Measurements from ENCODE around the gene CCDC7.
"Not testable (repeated sequence)": the region's sequence is repeated elsewhere in the genome, so short reads cannot be mapped to it uniquely, and the experiment has no call there.

Gene CCDC7

DNA sequence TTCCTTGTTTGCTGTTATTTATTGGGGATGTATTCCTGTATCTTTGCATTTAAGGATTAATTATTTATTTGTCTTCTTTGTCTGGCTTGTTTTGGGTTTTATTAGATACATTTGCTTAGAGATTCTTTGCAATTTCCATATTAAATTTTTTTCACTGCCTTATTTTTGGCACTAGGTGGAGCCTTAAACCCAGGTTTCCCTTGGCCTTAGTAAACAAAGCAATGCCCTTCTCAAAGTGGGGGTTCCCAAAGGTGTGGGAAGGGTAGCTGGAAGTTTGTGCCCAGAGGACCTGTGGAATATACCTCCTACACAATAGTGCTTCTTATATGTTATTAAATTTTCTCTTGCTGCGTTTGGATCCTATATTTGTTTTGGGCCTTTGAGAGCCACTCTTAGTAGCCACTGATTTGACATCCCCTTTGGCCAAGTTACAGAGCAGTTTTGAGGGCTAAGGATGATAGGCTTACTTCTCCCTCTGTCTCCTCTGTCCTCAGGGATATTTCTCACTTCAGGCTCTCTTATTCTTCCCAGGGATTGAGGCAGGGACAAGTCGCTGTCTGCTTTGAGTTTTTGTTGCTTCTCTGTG, 349.8 kb downstream of the CCDC7 start:
- POLR2A ChIA-PET, result no interaction called here
- TF ChIP-seq, protein P1, sequence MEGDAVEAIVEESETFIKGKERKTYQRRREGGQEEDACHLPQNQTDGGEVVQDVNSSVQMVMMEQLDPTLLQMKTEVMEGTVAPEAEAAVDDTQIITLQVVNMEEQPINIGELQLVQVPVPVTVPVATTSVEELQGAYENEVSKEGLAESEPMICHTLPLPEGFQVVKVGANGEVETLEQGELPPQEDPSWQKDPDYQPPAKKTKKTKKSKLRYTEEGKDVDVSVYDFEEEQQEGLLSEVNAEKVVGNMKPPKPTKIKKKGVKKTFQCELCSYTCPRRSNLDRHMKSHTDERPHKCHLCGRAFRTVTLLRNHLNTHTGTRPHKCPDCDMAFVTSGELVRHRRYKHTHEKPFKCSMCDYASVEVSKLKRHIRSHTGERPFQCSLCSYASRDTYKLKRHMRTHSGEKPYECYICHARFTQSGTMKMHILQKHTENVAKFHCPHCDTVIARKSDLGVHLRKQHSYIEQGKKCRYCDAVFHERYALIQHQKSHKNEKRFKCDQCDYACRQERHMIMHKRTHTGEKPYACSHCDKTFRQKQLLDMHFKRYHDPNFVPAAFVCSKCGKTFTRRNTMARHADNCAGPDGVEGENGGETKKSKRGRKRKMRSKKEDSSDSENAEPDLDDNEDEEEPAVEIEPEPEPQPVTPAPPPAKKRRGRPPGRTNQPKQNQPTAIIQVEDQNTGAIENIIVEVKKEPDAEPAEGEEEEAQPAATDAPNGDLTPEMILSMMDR (IDR thresholded peaks at IDR 0.05; ENCODE audit: control extremely low read depth, extremely low read depth, low read depth, missing control alignments), result peak; percentile 60
- CTCF ChIA-PET, result interaction anchor here (0.6 to 1.5 kb wide), 8 partner anchors 11 to 217 kb away, joined by 3 to 15 read pairs (median 4); no protein-coding TSS in a partner anchor
- peak; percentile 18 for DNase-seq (ENCODE audit: extremely low spot score)

DNA sequence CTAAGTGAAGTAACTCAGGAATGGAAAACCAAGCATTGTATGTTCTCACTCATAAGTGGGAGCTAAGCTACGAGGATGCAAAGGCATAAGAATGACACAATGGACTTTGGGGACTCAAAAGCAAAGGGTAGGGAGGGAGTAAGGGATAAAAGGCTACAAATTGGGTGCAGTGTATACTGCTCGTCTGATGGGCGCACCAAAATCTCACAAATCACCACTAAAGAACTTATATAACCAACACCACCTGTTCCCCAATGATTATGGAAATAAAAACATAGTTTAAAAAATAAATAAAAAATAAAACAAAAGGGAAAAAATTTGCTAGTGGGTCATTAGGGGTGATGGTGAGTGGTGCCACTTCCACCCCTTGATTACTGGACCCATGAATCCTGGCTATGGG, 351.5 kb downstream of the CCDC7 start:
- POLR2A ChIA-PET, CTCF ChIA-PET: not testable (repeated sequence)

DNA sequence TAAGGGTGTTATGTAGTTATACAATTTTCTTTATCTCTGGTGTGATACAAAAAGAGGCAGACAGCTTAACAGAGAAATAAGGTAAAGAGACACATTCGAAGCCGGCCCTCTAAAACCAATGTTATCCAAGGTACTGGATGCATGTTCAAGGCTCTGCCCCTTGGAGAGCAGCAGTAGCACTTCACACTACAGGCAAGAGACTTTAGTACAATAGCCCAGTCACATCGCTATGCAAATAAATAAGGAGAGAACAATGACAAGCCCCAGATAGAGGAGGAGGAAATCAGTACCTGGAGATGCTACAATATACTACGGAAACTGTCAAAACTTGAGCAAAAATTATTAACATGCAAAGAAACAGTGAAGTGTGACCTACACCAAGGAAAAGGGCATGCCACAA, 401.0 kb downstream of the CCDC7 start:
- no peak for DNase-seq (ENCODE audit: extremely low spot score)
- POLR2A ChIA-PET, result no interaction called here
- TF ChIP-seq, protein P1 (IDR thresholded peaks at IDR 0.05; ENCODE audit: control extremely low read depth, extremely low read depth, low read depth, missing control alignments), result no peak
- CTCF ChIA-PET, result no interaction called here

More for the DNA sequence above, 351.5 kb downstream of the CCDC7 start:
- TF ChIP-seq, protein P1 (IDR thresholded peaks at IDR 0.05; ENCODE audit: control extremely low read depth, extremely low read depth, low read depth, missing control alignments), result peak; percentile 22
- DNase-seq (ENCODE audit: extremely low spot score), result not testable (repeated sequence)

DNA sequence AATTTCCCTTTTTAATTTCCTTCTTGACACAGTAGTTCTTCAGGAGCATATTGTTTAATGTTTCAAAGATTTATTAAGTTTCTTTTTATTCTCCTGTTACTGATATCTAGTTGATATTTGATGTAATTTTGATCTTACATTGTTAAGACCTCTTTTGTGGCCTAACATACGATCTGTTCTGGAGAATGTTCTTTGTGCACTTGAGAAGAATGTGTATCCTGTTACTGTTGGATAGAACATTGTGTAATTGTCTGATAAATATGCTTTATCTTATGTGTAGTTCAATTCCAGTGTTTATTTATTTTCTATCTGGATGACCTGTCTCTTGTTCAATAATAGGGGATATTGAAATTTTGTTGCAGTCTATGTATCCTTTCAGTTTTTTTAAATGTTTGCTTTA, 405.4 kb downstream of the CCDC7 start:
- no peak for DNase-seq (ENCODE audit: extremely low spot score)
- ChIA-PET CTCF (interaction anchor here (1.1 kb wide), 1 partner anchor 8 kb away, joined by 3 read pairs; no protein-coding TSS in a partner anchor), POLR2A (no interaction called here)
- TF ChIP-seq, protein P1 (IDR thresholded peaks at IDR 0.05; ENCODE audit: control extremely low read depth, extremely low read depth, low read depth, missing control alignments), result no peak

DNA sequence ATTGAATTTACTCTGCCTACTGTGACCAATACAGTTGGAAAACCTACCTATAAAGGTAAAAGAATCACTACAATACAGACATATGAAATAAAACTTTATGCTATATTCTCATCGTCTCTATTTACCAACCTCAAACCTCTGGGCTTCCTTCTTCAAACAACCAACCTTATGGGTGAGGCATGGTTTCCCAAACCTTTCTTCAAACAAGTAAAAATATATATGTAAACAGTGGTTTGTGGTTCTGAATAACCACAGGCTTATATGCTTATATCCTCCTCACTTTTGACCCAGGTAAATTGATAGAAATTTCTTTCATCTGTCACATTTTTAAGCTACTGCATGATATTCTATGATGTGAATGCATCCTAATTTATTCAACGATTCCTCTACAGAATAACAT, 408.5 kb downstream of the CCDC7 start:
- POLR2A ChIA-PET, result no interaction called here
- TF ChIP-seq, protein P1 (IDR thresholded peaks at IDR 0.05; ENCODE audit: control extremely low read depth, extremely low read depth, low read depth, missing control alignments), result no peak
- CTCF ChIA-PET, result no interaction called here
- no peak for DNase-seq (ENCODE audit: extremely low spot score)

DNA sequence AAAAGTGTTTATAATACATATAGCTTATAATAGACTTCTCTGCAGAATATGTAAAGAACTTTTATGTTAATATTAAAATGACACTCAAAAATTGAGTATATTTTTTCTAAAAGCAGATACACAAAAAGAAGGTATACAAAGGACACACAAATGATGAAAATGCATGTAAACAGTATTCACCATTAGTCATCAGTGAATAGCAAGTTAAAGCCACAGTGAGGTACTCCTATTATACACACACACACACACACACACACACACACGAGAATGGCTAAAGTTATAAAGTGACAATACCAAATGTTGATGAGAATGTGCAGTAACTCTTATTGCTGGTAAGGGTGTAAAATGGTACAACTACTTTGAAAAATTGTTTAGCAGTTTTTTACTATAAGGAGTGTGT, 419.2 kb downstream of the CCDC7 start:
- DNase-seq (ENCODE audit: extremely low spot score), result no peak
- ChIA-PET POLR2A (no interaction called here), CTCF (interaction anchor here (1.2 to 1.7 kb wide), 2 partner anchors 9 to 26 kb away, joined by 3 to 7 read pairs; no protein-coding TSS in a partner anchor)
- TF ChIP-seq, protein P1 (IDR thresholded peaks at IDR 0.05; ENCODE audit: control extremely low read depth, extremely low read depth, low read depth, missing control alignments), result no peak
